LNCAP (cell line): ENCODE measurements around the gene CAMK2D.

Experiments
- CTCF ChIP-seq: fragments of 450-650 bp; IDR thresholded peaks from 2 replicates; pipeline ENCODE4 v1.5.1; 2017; ENCODE audit warnings: mild to moderate bottlenecking

CAMK2D gene

GRCh38 chr4:113406723-113407016 is 354.9 kb downstream of the CAMK2D start:
- no peak for TF ChIP-seq CTCF

GRCh38 chr4:113405874-113406722 is 355.4 kb downstream of the CAMK2D start:
- no peak for TF ChIP-seq CTCF

GRCh38 chr4:113404841-113405240 is 356.7 kb downstream of the CAMK2D start:
- no peak for TF ChIP-seq CTCF

- no peak for TF ChIP-seq CTCF
These were observed 357.4 kb downstream of the CAMK2D start for GRCh38 chr4:113404167-113404571.
